ENCODE measurements around the gene AP1M2.
"Not testable (repeated sequence)": the region's sequence is repeated elsewhere in the genome, so short reads cannot be mapped to it uniquely, and the experiment has no call there.

AP1M2 gene

DNA sequence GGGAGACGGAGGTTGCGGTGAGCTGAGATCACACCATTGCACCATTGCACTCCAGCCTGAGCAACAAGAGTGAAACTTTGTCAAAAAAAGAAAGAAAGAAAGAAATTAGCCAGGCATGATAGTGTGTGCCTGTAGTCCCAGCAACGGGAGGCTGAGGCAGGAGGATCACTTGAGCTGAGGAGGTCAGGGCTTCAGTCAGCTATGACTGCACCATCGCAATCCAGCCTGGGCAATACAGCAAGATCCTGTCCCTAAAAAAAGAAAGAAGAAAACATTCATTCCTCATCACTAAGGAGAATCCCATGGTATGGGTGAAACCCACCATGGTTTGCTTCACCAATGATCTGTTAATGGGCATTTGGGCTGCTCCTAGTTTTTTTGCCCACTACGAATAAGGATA lies 13.0 kb upstream of the AP1M2 start:
- no peak for DNase-seq

DNA sequence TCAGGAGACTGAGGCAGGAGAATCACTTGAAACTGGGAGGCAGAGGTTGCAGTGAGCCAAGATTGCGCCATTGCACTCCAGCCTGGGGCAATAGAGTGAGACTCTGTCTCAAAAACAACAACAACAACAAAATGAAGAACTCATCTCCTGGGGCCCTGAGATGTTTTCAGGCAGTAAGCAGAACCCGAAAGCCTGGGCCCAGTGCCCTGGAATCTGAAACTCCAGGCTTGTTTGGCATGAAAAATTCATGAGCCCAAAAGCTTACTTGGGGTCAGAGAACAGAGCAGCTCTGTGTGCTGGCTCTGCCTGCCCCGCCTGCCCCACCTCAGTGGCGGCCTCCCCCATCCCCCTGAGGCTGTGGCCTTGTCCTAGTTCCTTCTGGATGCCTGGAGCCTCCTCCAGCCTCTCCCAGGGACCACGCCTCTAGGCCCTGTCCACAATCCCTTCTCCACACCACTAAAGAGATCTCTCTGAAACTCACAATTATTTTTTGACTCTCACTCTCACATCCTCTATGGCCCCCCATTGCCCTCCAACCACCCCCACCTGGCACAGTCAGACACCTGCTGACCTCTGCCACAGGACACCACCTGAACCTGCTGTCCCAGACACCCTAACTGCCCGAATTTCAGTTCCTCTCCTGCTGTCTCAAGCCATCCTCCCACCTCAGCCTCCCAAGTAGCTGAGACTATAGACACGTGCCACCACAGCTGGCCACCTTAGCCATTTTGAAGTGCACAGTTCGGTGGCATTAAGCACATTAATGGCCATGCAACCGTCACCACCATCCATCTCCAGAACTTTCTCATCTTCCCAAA lies 6.9 kb upstream of the AP1M2 start:
- DNase-seq = no peak

DNA sequence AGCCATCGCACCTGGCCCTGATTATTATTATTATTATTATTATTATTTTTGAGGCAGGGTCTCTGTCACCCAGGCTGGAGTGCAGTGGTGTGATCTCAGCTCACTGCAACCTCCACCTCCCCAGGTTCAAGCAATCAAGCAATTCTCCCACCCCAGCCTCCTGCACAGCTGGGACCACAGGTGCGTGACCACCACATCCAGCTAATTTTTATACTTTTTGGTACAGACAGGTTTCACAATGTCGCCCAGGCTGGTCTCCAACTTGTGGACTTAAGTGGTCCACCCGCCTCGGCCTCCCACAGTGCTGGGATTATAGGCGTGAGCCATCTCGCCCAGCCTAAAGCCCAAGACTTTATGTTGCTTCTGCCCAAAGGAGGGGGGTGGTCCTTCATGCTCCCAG lies 6.0 kb upstream of the AP1M2 start:
- no peak for DNase-seq

DNA sequence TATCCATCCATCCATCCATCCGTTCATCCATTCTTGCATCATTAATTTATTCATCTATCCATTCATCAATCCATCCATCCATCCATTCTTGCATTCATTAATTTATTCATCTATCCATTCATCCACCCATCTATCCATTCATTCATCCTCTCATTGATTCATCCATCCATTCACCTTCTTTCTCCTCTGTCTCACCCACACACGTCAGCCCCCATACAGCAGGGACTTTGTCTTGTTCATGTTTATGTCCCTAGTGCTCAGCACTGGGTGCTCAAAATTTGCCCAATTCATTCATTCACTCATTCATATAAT lies 683 bp upstream of the AP1M2 start:
- DNase-seq = no peak

DNA sequence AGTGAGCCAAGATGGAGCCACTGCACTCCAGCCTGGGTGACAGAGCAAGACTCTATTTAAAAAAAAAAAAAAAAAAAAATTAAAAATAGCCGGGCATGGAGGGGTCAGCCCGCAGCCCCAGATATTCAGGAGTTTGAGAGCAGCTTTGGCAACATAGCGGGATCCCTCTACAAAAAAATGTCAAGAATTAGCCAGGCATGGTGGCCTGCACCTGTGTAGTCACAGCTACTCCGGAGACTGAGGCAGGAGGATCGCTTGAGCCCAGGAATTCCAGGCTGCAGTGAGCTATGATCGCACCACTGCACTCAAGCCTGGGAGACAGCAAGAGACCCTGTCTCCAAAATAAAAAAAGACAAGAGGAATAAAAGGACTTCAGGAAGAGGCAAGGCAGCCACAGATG lies 716 bp downstream of the AP1M2 start:
- no peak for DNase-seq

DNA sequence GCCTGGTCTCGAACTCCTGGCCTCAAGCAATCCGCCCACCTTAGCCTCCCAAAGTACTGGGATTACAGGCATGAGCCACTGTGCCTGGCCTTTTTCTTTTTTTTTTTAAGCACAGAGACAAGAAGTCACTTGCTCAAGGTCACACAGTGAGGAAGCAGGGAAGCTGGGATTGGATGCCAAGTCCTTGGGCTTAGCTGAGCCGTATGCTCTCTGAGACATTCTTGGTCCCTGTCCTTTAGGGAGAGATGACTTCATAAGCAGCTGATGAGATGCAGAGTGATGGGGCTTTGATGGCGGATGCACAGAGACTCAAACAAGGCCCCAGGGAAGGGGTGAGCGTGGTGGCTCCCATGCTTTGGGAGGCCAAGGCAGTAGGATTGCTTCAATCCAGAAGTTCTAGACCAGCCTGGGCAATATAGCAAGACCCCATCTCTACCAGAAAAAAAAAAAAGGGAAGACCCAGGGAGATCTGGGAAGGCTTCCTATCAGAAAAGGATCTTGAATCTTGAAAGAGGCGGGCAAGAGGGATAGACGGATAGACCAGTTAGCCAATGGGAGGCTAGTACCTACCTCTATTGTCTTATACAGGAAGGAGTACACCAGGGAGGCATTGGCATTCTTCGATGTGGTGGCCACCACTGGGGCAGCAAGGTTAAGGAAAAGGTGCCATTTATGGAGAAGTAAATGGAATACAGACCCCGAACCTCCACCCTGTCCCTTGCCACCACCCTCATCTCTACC lies 3.9 kb downstream of the AP1M2 start:
- DNase-seq = no peak

DNA sequence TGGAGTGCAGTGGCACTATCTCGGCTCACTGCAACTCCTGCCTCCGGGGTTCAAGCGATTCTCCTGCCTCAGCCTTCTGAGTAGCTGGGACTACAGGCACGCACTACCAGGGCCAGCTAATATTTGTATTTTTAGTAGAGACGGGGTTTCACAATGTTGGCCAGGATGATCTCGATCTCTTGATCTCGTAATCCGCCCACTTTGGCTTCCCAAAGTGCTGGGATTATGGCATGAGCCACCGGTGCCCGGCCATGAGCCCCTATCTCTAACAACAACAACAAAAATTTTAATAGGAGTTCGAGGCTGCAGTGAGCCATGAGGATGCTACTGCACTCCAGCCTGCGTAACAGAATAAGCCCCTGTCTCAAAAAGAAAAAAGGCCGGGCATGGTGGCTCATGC lies 5.0 kb downstream of the AP1M2 start:
- no peak for DNase-seq

DNA sequence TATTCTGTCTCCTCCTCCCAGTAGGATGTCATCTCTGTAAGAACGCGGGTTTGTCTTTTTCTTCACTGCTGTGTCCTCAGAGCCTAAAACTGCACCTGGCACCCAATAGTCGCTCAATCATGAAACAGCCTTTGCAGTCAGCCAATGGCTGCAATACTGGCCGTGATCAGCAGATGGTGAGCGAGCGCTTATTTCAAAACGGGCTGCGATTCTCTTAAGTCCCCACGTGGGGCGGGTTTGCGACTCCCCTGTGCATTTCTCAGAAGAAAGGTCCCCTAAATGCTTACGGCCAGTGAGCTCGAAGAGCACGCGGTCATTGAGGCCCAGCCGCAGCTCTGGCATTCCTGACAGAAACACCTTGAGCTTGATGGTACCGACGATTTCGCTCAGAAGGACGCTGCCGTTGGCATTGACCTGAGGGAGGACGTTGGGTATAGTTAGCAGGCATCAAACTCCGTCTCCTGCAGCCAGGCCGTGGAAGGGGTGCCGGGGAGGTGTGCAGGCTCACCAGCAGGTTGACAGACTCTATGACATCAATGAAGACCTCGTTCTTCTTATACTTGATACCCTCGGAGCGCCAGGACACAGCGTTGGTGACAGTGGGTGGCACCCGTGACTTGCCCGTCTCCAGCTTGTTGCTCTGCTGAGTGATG lies 6.0 kb downstream of the AP1M2 start:
- peak; percentile 92 for DNase-seq

DNA sequence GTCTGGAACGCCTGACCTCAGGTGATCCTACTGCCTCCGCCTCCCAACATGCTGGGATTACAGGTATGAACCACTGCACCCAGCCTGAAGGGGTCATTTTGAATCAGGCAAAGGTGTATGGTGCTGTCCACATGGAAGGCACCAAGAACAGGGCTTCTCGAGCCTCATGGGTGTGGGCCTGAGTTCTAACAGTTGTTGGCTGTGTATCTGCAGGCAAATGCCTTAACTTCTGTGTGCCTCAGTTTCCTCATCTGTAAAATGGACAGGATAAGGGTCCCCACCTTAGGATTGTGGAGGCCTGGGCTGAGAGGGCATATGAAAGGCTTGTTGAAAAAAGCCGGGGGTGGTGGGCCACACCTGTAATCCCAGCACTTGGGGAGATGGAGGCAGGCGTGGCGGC lies 9.2 kb downstream of the AP1M2 start:
- DNase-seq = no peak

DNA sequence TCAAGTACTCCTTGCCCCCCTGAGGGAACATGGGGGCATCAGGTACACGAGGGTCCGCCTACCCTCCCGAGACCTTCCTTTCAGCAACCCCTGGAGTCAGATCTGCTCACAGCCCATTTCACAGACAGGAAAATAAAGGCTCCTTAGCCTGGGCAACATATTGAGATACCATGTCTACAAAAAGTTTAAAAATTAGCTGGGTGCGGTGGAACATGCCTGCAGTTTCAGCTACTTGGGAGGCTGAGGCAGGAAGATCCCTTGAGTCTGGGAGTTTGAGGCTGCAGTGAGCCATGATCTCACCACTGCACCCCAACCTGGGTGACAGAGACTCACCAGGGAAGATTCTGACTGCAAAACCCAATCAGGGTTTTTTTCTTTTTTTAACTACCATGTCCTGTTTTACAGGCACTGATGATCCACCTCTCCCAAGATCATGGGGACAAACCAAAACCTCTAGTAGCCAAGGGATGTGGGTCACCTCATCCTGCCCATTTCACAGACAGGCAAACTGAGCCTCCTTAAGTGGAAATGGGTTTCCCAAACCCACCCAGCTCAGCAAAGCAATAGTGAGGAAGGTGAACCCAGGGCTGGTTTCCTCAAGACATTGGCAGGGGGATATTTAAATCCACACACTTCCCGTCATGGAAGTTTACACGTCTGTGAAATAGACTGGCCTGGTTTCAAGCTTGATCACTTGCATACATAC lies 11.9 kb downstream of the AP1M2 start:
- DNase-seq = no peak

DNA sequence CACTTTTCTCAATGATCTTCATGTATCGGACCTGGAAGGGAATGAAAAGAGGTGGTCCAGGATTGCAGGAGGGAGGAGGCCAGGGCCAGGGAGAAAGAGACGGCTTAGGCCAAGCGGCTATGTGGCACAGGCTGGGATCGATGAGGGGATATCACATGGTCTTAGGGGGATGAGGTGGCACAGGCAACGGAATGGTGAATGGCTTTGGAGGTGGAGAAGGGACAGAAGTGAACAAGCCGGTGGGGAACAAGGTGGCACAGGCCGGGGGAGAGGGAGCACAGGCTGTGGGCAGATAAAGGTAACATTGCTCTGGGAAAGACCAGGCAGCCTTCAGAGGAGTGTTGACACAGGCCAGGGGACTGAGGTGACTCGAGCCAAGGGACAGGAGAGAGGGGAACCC lies 12.7 kb downstream of the AP1M2 start:
- DNase-seq = no peak

DNA sequence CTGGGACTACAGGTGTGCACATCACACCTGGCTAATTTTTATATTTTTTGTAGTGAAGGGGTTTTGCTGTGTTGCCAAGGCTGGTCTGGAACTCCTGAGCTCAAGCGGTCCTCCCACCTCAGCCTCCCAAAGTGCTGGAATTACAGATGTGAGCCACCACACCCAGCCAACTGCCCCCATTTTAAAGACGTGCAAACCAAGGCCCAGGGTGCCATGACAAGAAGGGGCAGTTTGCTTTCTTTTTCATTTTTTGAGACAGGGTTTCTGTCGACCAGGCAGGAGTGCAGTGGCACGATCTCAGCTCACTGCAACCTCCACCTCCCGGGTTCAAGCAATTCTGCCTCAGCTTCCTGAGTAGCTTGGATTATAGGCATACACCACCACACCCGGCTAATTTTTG lies 13.3 kb downstream of the AP1M2 start:
- not testable (repeated sequence) for DNase-seq

DNA sequence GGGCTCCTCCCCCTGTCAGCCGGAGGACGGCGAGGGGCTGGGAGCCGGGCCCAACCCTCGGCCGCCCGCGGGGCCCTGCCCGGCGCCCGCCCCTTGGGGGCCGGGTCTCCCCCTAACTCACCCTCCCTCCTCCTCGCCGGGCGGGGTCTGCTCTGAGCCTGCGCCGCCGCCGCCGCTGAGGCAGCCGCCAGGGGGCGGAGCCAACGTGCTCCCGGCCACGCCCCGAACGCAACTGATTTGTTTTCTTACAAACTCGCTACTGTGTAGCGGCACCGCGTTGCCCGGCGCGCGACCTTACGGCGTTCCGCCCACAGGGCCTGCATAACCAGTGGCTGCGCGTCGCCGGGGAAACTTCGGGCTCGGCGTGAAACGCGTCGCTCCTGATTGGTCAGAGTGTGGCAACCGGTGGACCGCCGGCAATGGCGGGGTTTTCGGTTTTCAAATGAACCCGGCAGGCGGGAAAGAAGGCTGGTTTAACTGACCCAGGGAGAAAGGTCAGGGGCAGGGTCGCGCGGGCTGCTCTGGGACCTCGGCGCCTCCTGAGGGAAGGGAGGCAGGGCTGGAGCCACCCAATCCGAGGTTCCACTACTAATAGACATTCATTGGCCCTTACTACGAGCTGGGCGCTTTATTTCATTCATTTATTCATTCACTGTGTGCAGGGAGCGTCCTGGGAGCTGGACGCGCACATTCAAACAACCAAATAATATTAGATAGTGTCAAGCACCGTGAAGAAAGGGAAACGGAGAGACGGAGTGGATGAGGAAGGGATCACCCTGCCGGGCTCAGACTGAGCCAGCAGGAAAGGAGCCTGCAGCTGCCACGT lies 18.1 kb downstream of the AP1M2 start, which contains the start of gene CDKN2D:
Gene CDKN2D, minus strand, starts transcription at position 154 of the 826 bp plus-strand sequence. CDS start 326 bp downstream, outside the sequence.
- DNase-seq = peak; percentile 100

DNA sequence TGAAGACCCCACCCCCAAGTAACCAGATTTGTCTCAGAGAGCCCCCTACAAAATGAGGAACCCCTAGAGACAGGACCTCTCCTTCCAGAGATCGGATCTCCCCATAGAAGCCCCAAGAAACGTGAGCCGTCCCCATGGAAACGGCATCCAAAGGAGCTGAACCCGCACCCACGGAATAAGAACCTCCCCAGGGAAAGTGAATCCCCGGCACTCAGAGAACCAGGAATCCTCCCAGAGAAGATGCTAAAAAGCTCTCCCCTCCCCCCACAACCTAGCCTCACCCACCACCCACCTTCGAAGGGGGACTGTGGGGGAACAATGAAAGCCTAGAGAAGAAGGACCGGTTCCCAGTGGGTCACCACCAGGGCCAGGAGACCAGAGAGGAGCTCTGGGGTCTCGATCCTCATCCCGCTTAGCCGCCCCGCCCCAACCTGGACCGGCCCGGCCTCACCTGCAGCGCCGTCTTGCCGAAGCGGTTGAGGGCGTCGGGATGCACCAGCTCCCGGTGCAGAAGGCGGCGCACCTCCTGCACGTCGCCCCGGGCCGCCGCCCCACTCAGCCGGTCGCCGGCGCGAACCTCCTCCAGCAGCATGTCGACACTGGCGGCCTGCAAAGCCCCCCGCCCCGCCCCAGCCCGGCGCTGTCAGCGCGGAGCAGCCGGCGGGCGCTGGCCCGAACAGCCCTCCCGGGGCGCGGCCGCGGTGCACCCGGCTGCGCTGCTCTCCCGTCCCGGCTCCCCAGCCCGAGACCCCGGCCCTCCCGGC lies 18.9 kb downstream of the AP1M2 start:
- no peak for DNase-seq

DNA sequence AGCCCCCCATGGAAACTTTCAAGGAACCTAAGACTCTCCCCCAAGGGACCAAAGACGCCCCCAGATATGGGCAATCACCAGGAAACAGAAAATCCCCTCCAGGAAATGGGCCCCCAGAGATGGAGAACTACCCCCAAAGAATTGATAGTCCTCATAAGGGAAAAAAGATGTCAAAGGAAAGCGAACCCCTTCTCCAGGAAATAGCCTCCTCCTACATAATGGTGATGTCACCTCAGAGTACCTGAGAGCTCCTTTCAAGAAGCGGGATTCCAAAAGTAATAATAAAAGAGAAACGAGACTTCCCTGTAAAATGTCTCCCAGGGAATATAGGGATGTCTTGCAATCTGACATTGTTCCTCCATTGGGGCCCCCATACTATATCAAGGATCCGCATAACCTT lies 19.5 kb downstream of the AP1M2 start:
- peak; percentile 35 for DNase-seq

DNA sequence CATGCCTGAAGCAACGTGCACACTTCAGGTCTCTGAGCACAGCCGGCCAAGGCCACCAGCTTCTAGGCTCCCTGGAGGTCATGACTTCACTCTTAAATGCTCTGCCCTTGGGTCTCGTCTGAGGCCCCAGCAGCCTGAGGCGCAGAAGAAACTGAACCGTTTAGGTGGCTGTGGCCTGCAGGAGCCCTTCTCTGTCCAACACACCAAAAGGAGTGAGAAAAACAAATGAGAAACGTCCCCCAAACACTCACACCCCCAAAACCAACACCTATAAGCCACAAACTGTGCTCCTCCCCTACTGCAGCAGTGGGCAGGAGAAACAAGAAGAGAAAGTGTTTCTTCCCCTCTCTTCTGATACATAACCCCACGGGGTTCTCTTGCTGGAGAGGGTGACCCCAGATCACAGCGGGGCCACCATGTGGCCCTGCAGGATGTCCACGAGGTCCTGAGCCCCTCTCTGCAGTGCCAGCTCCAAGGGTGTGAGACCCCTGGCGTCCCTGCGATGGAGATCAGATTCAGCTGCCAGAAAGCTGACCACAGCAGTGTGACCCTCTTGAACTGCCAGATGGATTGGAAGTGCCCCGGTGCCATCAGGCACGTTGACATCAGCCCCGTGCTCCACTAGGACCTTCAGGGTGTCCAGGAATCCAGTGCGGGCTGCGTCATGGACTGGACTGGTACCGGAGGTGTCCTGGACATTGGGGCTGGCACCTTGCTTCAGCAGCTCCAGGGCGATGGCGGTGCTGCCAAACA lies 20.3 kb downstream of the AP1M2 start:
- DNase-seq = peak; percentile 86

DNA sequence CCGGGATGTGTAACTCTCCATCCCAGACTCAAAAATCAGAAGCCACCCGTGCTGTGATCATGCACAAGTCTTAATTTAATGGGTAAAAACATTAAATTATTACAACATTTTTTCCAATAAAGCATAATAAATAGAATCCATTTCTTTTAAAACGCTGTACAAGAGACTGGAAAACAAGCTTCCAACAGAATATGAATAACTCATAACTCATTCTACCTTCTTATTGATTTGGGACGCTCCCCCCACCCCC lies 20.8 kb downstream of the AP1M2 start:
- DNase-seq = no peak

DNA sequence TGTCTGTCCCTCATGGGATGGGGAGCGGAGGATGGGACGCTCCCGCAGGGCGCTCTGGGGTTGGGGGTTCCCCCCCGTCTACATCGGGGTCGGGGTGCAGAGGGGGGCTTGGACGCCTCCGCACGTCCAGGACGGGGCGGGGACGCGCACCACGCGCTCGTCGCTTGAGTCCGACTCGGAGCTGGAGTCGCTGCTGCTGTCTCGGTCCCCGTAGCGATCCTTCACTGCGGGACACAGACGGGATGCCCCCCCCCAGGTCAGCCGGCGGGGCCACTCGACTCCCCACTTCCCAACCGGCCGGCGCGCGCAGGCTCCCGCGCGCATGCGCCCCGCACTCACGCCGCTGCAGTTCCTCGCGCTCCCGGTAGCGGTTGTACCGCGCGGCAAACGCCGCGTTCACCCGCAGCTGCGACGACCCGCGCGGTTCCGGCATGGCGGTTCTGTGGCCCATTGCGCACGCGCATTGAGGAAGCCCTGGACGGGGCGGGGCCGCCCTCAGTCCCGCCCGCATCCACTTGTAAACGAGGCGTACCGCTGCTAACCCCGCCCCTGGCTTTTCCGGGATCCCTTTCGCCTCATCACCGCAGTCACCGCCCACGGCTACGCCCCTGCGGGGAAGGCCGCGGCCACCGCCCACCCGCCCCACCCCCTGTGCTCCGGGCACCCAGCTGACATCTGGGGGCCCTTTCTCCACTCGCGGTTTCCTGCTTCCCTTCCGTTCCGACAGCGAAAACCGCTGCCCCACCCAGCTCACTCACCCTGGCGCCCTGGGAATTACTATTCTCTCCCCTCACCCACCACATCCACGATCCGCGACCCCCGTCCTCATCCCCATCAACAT lies 21.3 kb downstream of the AP1M2 start, which contains the start of gene KRI1:
Gene KRI1, minus strand, starts transcription at position 444 of the 841 bp plus-strand sequence. Its CDS starts 11 bp downstream, at position 433.
- peak; percentile 99 for DNase-seq

DNA sequence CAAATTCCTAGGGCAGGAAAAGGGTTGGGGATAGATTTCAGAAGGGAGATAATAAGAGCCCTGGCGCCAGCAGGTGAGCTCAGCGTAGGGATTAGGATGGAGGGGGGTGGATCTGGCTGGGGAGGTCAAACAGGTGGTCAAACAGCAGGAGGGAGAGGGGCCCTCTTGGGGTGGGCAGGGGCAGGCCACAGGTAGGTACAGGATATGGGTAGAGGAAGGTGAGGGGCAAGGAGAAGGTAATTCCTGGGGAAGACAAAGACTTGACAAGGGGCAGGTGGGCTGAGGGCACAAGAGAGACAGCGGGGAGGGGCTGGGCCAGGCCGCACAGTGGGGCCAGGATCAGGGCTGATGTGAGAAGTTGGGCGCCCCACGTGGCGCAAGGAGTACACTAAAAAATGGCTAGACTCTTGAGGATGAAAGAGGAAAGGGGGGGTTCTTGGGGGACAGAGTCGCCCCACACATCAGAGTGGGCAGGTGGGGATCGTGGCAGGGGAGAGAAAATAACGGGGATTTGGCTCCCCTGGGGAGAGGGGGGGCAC lies 22.0 kb downstream of the AP1M2 start:
- DNase-seq = peak; percentile 70

DNA sequence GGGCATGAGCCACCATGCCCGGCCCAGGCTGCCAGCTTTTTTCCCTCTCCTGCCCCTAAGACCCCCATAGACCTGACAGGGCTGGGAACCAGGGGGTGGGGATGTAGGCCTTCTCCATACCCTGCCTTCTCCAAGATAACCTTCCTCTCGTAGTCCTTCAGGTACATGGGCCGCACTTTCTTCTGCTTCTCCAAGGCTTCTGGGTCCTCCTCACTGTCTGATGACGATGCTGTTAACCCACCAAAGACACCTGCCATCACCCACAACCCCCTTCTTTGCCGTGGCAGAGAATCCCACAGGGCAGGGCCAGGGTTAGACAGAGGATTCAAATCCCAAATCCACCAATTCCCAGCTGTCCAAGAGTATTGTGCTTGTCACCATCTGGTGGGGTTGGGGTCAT lies 24.5 kb downstream of the AP1M2 start:
- no peak for DNase-seq
